ENCODE results near the gene OGFOD1.

OGFOD1 gene

DNA sequence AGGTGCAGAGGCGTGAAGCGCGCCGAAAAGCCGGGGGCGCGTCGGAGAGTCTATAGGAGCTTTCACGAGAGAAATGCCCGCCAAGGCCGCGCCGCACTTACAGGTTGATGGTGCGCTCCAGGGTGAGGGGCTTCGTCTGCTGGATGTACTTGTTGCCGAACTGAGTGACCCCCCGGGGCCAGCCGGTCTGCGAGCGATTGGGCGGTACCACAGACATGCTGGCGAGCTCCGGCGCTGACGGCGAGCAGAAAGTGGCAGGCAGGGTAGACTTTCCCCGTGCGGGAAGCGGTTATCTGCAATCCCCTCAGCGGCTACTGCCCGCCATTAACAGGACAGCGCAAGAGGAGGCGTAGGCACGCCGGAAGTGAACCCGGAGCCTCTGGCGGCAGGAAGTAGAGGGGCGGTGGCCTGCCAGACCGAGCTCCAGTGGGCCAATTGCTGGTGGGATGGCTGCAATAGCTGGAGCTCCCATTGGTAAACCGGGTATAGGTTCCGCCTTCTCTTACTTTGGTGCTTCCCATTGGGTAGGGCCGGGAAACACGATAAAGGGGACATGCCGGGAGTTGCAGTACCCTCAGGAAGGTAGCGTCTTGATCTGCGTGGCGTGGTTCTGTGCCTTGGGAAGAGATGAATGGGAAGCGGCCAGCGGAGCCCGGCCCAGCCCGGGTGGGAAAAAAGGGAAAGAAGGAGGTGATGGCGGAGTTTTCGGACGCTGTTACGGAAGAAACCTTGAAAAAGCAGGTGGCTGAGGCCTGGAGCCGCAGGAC lies at the start of gene OGFOD1, which contains the start of gene NUDT21:
TSS of gene OGFOD1 (plus strand) at position 569 of the 767 bp plus-strand sequence. CDS start at position 628, 59 bp downstream.
TSS of gene NUDT21 (minus strand) at position 347 of the 767 bp plus-strand sequence. CDS start at position 217, 130 bp downstream.
- peak; percentile 64 for DNase-seq

DNA sequence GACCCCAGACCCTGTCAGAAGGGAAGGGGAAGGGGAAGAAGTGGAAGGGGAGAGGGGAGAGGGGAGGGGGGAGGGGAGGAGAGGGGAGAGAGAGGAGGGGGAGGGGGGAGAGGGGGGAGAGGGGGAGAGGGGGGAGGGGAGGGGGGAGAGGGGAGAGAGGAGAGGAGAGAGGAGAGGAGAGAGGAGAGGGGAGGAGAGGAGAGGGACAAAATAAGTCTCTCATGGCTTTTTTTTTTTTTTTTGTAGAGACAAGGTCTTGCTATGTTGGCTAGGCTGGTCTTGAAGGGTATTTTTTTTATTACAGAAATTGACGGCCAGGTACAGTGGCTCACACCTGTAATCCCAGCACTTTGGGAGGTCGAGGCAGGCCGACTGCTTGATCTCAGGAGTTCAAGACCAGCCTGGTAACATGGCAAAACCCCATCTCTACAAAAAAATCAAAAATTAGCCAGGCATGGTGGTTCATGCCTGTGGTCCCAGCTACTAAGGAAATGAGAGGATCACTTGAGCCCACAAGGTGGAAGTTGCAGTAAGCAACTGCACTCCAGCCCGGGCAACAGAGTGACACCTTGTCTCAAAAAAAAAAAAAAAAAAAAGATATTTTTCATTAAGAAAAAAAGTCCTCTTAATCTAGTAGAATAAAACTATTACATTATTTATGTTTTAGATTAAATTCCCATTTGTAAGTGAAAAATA lies 45.2 kb upstream of the OGFOD1 start:
- DNase-seq = no peak

DNA sequence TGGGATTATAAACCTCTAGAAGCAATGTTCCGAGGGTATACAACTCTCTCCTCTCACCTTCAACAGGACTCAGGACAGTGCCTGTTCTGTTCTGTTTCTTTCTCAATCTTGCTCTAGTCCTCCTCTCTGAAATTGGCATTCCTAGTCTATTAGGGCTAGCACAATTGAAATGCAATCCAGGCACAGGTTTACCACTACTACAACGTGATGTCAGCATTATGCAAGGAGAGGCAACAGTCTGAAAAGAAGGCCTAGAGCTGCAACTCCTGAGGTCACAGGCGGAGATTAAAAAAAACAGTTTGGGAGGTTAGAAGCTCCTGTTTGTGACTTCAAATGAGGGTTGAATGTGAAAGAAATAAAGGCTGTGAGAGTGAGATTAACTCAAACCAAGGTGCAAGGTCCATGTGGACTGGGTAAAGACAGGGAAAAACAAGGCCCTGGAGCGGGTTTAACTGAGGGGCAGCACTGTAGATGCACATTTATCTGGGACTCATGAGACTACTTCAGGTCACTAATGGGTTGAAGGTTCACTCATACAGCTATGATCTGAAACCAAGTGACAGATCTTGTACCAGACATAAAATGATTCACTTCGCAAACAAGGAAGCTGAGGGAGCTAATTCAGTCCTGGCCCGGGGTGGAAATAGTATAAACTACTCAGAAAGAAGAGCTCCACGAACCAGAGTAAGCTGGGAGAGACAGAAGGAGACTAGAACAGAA lies 42.8 kb upstream of the OGFOD1 start:
- DNase-seq = no peak

DNA sequence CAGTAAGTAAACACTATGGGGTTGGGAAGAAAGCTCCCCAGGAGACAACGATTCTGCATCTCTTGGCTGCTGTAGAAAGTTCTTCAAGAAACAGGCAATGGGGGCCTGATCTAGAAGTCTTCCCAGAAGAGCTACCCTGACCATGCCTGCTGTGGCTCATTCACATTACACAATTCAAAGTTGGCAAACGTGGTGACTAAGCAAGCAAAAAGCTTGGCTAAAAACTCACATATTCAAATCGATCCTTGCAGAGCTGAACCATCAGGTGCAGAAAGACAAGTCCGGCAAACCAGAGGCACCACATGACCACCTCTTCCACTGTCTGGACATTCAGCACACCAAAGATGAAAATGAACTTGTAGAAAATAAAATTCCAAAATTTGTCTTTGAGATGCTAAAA lies 42.2 kb upstream of the OGFOD1 start:
- no peak for DNase-seq

GRCh38 chr16:56411123-56411522 lies 40.2 kb upstream of the OGFOD1 start:
- DNase-seq = no peak

DNA sequence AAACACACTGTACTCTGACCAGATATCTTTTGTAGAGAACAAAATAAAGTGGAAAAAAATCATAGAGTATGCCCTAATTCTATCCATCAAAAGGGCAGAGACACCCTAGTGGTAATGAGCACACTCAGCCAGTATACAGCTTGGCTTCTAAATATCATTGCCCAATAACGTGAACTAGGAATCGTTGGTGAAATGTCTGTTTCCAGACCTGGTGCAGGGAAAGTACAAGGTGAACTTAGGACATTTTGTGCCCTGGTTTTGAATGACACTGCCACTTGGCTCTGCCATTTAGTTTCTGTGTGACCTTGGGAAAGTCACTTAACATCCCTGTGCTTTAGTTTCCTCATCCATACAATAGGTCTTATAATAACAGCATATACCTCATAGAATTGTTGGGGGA lies 39.7 kb upstream of the OGFOD1 start:
- no peak for DNase-seq

DNA sequence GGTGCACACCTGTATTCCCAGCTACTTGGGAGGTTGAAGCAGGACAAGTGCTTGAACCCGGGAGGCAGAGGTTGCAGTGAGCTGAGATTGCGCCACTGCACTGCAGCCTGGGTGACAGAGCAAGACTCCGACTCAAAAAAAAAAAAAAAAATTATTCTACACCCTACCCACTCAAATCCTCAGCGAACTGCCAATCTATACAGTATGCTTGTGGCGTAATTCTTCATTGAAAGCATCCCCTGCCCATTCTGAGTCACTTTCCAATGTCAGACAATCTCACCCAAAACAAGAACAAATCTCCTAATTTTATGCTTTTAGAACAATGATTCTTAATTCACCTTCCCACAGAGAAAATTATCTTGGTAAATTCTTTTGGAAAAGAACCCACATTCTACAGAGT lies 38.0 kb upstream of the OGFOD1 start:
- no peak for DNase-seq

DNA sequence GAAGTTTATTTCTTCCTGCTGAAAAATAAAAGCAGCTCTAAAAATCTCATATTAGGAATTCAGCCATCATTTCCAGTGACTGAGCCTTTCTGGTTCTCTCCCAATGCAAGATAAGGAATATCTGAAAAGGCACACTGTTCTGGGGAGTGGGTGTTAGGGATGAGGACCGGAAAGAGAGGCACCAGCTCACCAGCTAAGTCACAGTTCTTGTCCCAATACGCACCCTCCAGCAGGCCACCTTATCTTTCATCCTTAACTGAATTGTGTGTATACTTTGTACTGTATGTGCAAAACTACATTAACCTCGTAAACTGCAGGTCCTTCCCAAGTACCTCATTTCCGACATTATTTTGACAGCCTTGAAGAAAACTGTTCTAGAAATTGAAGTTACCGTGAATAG lies 37.0 kb upstream of the OGFOD1 start:
- DNase-seq = no peak

- no peak for DNase-seq
Observed at GRCh38 chr16:56415875-56416274, 35.5 kb upstream of the OGFOD1 start.

GRCh38 chr16:56417138-56417537 lies 34.2 kb upstream of the OGFOD1 start:
- DNase-seq = no peak

DNA sequence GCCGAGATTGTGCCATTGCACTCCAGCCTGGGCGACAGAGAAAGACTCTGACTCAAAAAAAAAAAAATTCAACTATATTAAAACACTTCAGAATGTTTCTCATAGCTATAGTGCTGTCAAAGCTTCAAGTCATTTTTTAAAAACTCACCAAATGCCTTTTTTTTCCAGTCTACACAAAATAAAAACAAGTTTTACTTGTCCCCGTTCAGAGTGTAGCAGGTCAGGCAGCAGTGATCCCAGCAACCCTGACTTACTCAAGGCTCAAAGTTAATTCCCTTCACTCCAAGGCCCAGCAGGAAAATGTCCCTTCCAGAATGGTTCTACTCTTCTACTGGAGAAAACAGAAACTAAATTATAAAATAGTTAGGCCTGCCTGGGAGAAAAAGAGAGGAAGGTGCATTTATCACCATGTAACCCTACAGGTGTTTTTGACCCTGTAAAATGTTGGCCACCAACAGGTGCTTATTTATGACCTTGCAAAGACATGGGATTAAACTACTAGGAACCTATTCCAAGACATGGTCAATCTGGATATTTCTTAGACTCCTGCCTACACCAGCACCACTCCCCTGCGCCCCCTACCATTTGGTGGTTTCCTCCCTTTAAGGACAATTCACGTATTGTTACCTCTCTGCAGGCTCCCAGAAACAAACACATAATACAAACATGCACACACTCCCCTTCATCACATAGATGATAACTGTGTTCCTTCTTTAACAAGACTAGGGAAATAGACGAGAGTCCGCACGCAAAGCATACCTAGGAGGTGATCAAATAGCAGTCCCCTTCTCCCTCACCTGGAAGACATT lies 31.4 kb upstream of the OGFOD1 start:
- no peak for DNase-seq

- DNase-seq = no peak
Observed at GRCh38 chr16:56420613-56421012, 30.7 kb upstream of the OGFOD1 start.

GRCh38 chr16:56421313-56421712 lies 30.0 kb upstream of the OGFOD1 start:
- no peak for DNase-seq

- no peak for DNase-seq
Observed at GRCh38 chr16:56421976-56422669, 29.2 kb upstream of the OGFOD1 start.

DNA sequence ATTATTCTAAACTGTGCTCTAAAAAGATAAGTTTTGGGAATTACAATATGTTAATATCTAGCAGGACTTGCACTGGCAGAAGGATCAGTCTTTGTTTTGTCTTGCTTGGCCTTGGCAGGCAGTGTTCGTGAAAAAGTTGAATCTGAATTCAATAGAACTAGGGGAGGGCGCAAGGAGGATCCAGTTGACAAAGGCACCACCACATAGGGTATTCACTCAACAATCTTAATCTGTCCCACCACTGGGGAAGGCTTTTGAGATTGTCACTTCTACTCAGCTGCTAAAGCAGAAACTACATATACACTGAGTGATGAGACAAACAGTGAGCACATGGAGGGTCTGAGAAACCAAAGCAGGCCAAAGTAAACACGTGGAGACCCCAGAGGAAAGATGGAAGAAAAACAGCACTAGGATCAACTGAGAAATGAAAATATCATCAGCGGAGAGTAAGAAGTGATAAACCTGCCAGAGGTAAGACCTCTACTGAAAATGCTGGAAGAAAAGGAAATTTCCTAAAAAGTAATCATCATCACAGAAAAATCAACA lies 28.4 kb upstream of the OGFOD1 start:
- DNase-seq = no peak

GRCh38 chr16:56423584-56424403 lies 27.6 kb upstream of the OGFOD1 start:
- DNase-seq = no peak

- no peak for DNase-seq
Observed at GRCh38 chr16:56424404-56424764, 27.0 kb upstream of the OGFOD1 start.

DNA sequence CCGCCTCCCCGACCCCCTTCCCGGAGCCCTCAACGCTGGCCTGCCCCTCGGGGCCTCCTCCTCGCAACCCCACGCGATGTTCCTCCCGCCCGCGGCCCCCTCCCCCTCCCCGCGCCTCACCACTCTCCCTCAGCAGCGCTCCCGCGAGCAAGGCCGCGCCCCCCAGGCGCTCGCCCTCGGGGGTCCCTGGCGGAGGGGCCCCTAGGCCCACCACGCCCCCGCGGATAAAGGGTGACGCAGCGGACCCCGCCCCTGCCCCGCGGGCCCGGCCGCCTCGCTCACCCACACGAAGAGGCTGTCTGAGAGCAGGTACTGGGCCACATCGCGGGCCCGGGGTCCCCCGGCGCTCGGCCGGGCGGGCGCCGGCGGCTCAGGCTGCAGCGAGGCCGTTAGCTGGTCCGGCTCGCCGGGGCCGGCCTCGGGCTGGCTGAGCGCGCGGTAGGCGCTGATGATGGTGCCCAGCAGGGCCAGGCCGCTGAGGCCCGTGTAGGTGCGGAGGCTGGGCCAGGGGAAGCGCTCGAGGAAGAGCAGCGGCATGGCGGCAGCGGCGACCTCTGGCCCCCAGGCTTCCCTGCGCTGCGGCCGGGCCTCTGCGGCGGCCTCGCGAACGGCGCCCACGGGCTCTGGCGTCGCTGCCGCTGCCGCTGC lies 26.4 kb upstream of the OGFOD1 start:
- no peak for DNase-seq

DNA sequence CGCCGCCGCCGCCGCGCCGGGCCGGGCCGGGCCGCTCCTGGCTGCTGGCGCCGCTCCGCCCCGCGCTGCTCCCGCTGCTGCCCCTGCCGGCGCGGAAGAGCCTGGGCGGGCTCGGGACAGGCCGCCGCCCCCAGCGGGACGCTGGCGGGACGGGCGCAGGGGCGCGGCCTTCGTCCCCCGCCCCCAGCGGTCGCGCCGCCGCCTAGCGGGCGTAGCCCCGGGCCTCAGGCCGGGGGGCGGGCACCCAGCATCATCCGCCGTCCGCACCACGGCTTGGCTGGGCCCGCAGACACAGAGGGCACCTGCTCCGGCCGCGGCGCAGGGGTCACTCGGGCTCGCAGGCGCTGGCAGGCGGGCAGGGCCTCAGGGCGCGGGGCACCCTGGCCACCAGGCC lies 25.9 kb upstream of the OGFOD1 start, which contains the start of gene AMFR:
TSS of gene AMFR (minus strand) at position 107 of the 394 bp plus-strand sequence. CDS start 218 bp downstream, outside the sequence.
- peak; percentile 34 for DNase-seq

DNA sequence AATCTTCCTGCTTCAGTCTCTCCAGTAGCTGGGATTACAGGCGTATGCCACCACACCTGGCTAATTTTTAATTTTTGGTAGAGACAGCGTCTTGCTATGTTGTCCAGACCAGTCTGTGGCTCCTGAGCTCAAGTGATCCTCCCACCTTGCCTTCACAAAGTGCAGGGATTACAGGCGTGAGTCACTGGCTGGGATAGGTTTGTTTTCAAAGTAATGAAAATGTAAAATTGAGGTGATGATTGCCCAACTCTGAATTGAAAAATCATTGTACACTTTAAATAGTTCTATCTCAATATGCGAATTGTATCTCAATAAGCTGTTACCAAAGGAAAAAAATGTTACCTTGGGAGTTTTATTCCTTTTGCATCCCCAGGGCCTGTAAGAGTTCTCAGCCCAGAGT lies 24.8 kb upstream of the OGFOD1 start:
- no peak for DNase-seq

Data from GOT3 (cell line).